Stimulated activated CD4-positive, alpha-beta T cell treated with anti-CD3 and anti-CD28 coated beads, TNF-alpha, amount 100 ng/mL, for 24 hours (primary cell): ENCODE measurements around the gene TP53TG3E.
"Not testable (repeated sequence)": the region's sequence is repeated elsewhere in the genome, so short reads cannot be mapped to it uniquely, and the experiment has no call there.

Experiments used
- DNase-seq, 3 experiments: peaks; one replicate each; pipeline ENCODE4 v3.0.0-alpha.2; 2020; ENCODE audit warnings: low read depth in 3 of 3

TP53TG3E gene

GRCh38 chr16:33304006-33304405 is at the start of gene TP53TG3E:
Gene TP53TG3E, plus strand, starts transcription at chr16:33304306. Its CDS starts 68 bp downstream, at chr16:33304374.
- DNase-seq: not testable (repeated sequence)

DNA sequence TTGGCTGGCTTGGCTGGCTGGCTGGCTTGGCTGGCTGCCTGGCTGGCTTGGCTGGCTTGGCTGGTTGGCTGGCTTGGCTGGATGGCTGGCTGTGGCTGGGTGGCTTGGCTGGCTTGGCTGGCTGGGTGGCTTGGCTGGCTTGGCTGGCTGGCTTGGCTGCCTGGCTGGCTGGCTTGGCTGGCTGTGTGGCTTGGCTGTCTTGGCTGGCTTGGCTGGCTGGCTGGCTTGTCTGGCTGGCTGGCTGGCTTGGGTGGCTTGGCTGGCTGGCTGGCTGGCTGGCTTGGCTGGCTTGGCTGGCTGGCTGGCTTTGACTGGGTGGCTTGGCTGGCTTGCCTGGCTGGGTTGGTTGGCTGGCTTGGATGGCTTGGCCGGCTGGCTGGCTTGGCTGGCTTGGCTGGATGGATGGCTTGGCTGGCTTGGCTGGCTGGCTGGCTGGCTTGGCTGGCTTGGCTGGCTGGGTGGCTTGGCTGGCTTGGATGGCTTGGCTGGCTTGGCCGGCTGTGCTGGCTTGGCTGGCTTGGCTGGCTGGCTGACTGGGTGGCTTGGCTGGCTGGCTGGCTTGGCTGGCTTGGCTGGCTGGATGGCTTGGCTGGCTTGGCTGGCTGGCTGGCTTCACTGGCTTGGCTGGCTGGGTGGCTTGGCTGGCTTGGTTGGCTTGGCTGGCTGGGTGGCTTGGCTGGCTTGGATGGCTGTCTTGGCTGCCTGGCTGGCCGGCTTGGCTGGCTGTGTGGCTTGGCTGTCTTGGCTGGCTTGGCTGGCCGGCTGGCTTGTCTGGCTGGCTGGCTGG is 32.3 kb downstream of the TP53TG3E start:
- DNase-seq: peak in 2 of 3 experiments; percentile 23 to 30

DNA sequence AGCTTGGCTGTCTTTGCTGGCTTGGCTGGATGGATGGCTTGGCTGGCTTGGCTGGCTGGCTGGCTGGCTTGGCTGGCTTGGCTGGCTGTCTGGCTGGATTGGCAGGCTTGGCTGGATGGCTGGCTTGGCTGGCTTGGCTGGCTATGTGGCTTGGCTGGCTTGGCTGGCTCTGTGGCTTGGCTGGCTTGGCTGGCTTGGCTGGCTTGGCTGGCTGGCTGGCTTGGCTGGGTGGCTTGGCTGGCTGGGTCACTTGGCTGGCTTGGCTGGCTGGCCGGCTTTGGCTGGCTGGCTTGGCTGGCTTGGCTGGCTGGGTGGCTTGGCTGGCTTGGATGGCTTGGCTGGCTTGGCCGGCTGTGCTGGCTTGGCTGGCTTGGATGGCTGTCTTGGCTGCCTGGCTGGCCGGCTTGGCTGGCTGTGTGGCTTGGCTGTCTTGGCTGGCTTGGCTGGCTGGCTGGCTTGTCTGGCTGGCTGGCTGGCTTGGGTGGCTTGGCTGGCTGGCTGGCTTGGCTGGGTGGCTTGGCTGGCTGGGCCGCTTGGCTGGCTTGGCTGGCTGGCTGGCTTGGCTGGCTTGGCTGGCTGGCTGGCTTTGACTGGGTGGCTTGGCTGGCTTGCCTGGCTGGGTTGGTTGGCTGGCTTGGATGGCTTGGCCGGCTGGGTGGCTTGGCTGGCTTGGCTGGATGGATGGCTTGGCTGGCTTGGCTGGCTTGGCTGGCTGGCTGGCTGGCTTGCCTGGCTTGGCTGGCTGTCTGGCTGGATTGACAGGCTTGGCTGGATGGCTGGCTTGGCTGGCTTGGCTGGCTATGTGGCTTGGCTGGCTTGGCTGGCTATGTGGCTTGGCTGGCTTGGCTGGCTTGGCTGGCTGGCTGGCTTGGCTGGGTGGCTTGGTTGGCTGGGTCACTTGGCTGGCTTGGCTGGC is 33.8 kb downstream of the TP53TG3E start:
- DNase-seq: peak in 2 of 3 experiments; percentile 5 to 27

DNA sequence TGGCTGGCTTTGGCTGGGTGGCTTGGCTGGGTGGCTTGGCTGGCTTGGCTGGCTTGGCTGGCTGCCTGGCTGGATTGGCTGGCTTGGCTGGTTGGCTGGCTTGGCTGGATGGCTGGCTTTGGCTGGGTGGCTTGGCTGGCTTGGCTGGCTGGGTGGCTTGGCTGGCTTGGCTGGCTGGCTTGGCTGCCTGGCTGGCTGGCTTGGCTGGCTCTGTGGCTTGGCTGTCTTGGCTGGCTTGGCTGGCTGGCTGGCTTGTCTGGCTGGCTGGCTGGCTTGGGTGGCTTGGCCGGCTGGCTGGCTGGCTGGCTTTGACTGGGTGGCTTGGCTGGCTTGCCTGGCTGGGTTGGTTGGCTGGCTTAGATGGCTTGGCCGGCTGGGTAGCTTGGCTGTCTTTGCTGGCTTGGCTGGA is 34.4 kb downstream of the TP53TG3E start:
- not testable (repeated sequence) for DNase-seq

DNA sequence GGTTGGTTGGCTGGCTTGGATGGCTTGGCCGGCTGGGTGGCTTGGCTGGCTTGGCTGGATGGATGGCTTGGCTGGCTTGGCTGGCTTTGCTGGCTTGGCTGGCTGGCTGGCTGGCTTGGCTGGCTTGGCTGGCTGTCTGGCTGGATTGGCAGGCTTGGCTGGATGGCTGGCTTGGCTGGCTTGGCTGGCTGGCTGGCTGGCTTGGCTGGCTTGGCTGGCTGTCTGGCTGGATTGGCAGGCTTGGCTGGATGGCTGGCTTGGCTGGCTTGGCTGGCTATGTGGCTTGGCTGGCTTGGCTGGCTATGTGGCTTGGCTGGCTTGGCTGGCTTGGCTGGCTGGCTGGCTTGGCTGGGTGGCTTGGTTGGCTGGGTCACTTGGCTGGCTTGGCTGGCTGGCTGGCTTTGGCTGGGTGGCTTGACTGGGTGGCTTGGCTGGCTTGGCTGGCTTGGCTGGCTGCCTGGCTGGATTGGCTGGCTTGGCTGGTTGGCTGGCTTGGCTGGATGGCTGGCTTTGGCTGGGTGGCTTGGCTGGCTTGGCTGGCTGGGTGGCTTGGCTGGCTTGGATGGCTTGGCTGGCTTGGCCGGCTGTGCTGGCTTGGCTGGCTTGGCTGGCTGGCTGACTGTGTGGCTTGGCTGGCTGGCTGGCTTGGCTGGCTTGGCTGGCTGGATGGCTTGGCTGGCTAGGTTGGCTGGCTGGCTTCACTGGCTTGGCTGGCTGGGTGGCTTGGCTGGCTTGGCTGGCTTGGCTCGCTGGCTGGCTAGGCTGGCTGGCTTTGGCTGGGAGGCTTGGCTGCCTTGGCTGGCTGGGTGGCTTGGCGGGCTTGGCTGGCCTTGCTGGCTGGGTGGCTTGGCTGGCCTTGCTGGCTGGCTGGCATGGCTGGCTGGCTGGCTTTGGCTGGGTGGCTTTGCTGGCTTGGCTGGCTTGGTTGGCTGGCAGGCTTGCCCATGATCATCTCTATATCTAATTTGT is 35.3 kb downstream of the TP53TG3E start:
- peak in 2 of 3 experiments; percentile 18 to 43 for DNase-seq
